Keratinocyte (primary cell): ENCODE data around the gene SLC43A1. TPM values are rescaled to one million over a fixed set of nuclear protein-coding genes. Genes with fewer than 3 reads are reported as not detected.

ENCODE experiments used
- DNase-seq: peaks from one replicate; pipeline ENCODE4 v3.0.0-alpha.2; 2011; ENCODE audit warnings: low read depth, missing footprints, low spot score
- FAIRE-seq: peaks from 2 replicates; lab custom pipeline; 2011; peaks lifted over from hg19 to GRCh38; lab: Jason Lieb, UNC
- H2AFZ ChIP-seq: 2 replicates; pipeline ENCODE4 v1.6.0; 2012; ENCODE audit warnings: low read length, control low read depth, inconsistent platforms; ENCODE audit not compliant: control insufficient read depth
- H3K27ac ChIP-seq: 2 replicates; pipeline ENCODE4 v1.5.1; 2011; ENCODE audit warnings: low read length; ENCODE audit not compliant: control insufficient read depth, insufficient read depth
- H3K27me3 ChIP-seq: 3 replicates; pipeline ENCODE4 v1.6.0; 2011; ENCODE audit warnings: low read length; ENCODE audit not compliant: control insufficient read depth, insufficient read depth; ENCODE audit errors: extremely low read depth
- H3K36me3 ChIP-seq, 2 experiments: 2 replicates in 1 of 2; 3 replicates in 1 of 2; pipeline ENCODE4 v1.5.1; 2011; ENCODE audit warnings: low read length in 2 of 2, mild to moderate bottlenecking in 1 of 2; ENCODE audit not compliant: control insufficient read depth in 2 of 2, insufficient read depth in 2 of 2; ENCODE audit errors: extremely low read depth in 1 of 2
- H3K4me1 ChIP-seq: 3 replicates; pipeline ENCODE4 v1.5.1; 2011; ENCODE audit warnings: low read length; ENCODE audit not compliant: control insufficient read depth, insufficient read depth; ENCODE audit errors: extremely low read depth
- H3K4me2 ChIP-seq: 3 replicates; pipeline ENCODE4 v1.6.0; 2011; ENCODE audit warnings: low read depth, low read length; ENCODE audit not compliant: control insufficient read depth, insufficient read depth; ENCODE audit errors: extremely low read depth
- H3K4me3 ChIP-seq, 3 experiments: fragments of 200-600 bp in 1 of 3; sonication (generic) in 1 of 3; 2 replicates in 2 of 3; 3 replicates in 1 of 3; pipeline ENCODE4 v1.5.1; 2011 to 2016; ENCODE audit warnings: low read length in 3 of 3, mild to moderate bottlenecking in 3 of 3, control low read depth in 2 of 3, inconsistent platforms in 1 of 3, low read depth in 1 of 3, mixed read lengths in 1 of 3, mixed run types in 1 of 3, moderate library complexity in 1 of 3; ENCODE audit not compliant: control insufficient read depth in 2 of 3, insufficient read depth in 2 of 3; ENCODE audit errors: extremely low read depth in 1 of 3
- H3K79me2 ChIP-seq: 2 replicates; pipeline ENCODE4 v1.6.0; 2012; ENCODE audit warnings: low read length; ENCODE audit not compliant: control insufficient read depth, insufficient read depth
- H3K9ac ChIP-seq: 3 replicates; pipeline ENCODE4 v1.6.0; 2011; ENCODE audit warnings: low read length; ENCODE audit not compliant: control insufficient read depth, insufficient read depth; ENCODE audit errors: extremely low read depth
- H3K9me1 ChIP-seq: 3 replicates; pipeline ENCODE4 v1.6.0; 2011; ENCODE audit warnings: low read length; ENCODE audit not compliant: control insufficient read depth, insufficient read depth; ENCODE audit errors: extremely low read depth
- H3K9me3 ChIP-seq: 2 replicates; pipeline ENCODE4 v1.5.1; 2012; ENCODE audit warnings: low read depth, low read length; ENCODE audit not compliant: control insufficient read depth
- H4K20me1 ChIP-seq: 3 replicates; pipeline ENCODE4 v1.6.0; 2011; ENCODE audit warnings: low read length; ENCODE audit not compliant: control insufficient read depth, insufficient read depth; ENCODE audit errors: extremely low read depth
- CTCF ChIP-seq, 3 experiments: IDR thresholded peaks in 1 of 3; conservative IDR thresholded peaks in 1 of 3; optimal IDR thresholded peaks in 1 of 3; 2 replicates in 2 of 3; 3 replicates in 1 of 3; pipeline versions ENCODE3 to v1.5.1; 2011; ENCODE audit warnings: low read length in 3 of 3, mild to moderate bottlenecking in 3 of 3, moderate library complexity in 2 of 3, control low read depth in 1 of 3, inconsistent platforms in 1 of 3; ENCODE audit not compliant: insufficient read depth in 2 of 3; ENCODE audit errors: extremely low read depth in 1 of 3
- EZH2 ChIP-seq: IDR thresholded peaks from one replicate; pipeline ENCODE4 v1.6.1; 2012; ENCODE audit warnings: inconsistent platforms, mild to moderate bottlenecking, low read length, moderate library complexity
- dilution Hi-C: fragments of 300-500 bp; cut with MboI; formaldehyde crosslinking; loops from one replicate; pipeline ENCODE4 v1.7.0; 2020; ENCODE audit warnings: low sequenced_read_pairs; ENCODE audit not compliant: extremely low pct_ligation_motif_present
- polyA plus RNA-seq, 5 experiments: library from polyadenylated mRNA; depleted of rRNA in 3 of 5; stranded (reverse) in 3 of 5; stranded (forward) in 1 of 5; unstranded in 1 of 5; fragments of >200 nt; gene quantifications; 1 replicate in 1 of 5; 2 replicates in 3 of 5; 3 replicates in 1 of 5; pipeline versions ENCODE4 v1.2.1 to v1.2.3, GENCODE V29; 2011 to 2012; ENCODE audit warnings: missing spikeins in 2 of 5, low read depth in 1 of 5, low replicate concordance in 1 of 5

Gene SLC43A1
- polyA plus RNA-seq, 1 donor (not counting 4 experiments of a cell fraction or from before 2014, with no cell fraction given), result 0.75 TPM

GRCh38 chr11:57474803-57475115 is 40.7 kb downstream of the SLC43A1 start:
- no peak overlapping the region for H2AFZ ChIP-seq
- no peaks in the 10 kb centered on the region for H3K9me1 ChIP-seq
- dilution Hi-C loops, result no loop called here
- no peaks in the 10 kb centered on the region for H3K36me3 ChIP-seq
- no peak overlapping the region for H3K9ac ChIP-seq
- H3K27ac ChIP-seq, result no peak overlapping the region
- H3K4me1 ChIP-seq, result peaks cover 8% of the 10 kb centered on the region
- H3K4me3 ChIP-seq, result no peak overlapping the region
- H3K79me2 ChIP-seq, result no peaks in the 10 kb centered on the region
- FAIRE-seq, result no peak
- H3K4me2 ChIP-seq, result no peak overlapping the region
- DNase-seq, result no peak
- H3K27me3 ChIP-seq, result peaks cover 25% of the 10 kb centered on the region
- TF ChIP-seq CTCF (optimal IDR thresholded peaks at IDR 0.05 in 1 of 3, IDR thresholded peaks at IDR 0.05 in 1 of 3, conservative IDR thresholded peaks at IDR 0.05 in 1 of 3; ENCODE audit: extremely low read depth in 1 of 3, insufficient read depth in 2 of 3, low read length in 3 of 3), result no peak
- no peak for TF ChIP-seq EZH2
- H3K9me3 ChIP-seq, result no peaks in the 10 kb centered on the region
- no peaks in the 10 kb centered on the region for H4K20me1 ChIP-seq

- no peak overlapping the region for H3K4me2 ChIP-seq
- no peak overlapping the region for H2AFZ ChIP-seq
Observed at GRCh38 chr11:57474017-57474802, 41.3 kb downstream of the SLC43A1 start.

More at GRCh38 chr11:57474017-57474802, 41.3 kb downstream of the SLC43A1 start:
- dilution Hi-C loops, result no loop called here
- no peaks in the 10 kb centered on the region for H3K36me3 ChIP-seq
- no peaks in the 10 kb centered on the region for H3K9me1 ChIP-seq
- FAIRE-seq, result no peak
- TF ChIP-seq CTCF (optimal IDR thresholded peaks at IDR 0.05 in 1 of 3, IDR thresholded peaks at IDR 0.05 in 1 of 3, conservative IDR thresholded peaks at IDR 0.05 in 1 of 3; ENCODE audit: extremely low read depth in 1 of 3, insufficient read depth in 2 of 3, low read length in 3 of 3), result no peak
- TF ChIP-seq EZH2, result no peak
- H3K4me1 ChIP-seq, result peaks cover 8% of the 10 kb centered on the region
- no peaks in the 10 kb centered on the region for H3K79me2 ChIP-seq
- H3K27me3 ChIP-seq, result peaks cover 25% of the 10 kb centered on the region
- no peaks in the 10 kb centered on the region for H4K20me1 ChIP-seq
- H3K4me3 ChIP-seq, result no peak overlapping the region
- no peak for DNase-seq
- no peak overlapping the region for H3K27ac ChIP-seq
- no peaks in the 10 kb centered on the region for H3K9me3 ChIP-seq
- H3K9ac ChIP-seq, result no peak overlapping the region
